ENCODE measurements around the gene HSPA1B.
"Not testable (repeated sequence)": the region's sequence is repeated elsewhere in the genome, so short reads cannot be mapped to it uniquely, and the experiment has no call there.

The HSPA1B gene

GRCh38 chr6:31860349-31860748 lies 32.8 kb downstream of the HSPA1B start:
- DNase-seq: no peak

DNA sequence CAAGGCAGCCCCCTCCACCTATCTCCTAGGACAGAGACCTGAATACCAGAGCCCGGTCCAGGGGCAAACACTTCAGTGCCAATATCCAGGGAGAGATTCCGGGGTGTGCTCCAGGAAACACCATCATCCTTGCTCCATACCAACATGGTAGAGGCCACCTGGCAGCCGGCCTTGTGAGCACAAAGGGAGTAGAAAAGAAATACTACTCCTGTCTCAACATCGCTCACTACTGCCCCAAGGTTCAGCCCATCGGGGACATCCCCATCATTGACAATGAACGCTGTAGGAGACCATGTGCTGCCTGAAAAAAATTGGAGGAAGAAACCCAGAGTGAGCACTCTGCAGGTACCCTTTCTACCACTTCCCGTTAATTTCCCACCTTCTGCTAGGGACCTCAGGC lies 33.6 kb downstream of the HSPA1B start:
- DNase-seq: no peak

- no peak for DNase-seq
These were observed 34.4 kb downstream of the HSPA1B start for GRCh38 chr6:31861919-31862343.

GRCh38 chr6:31862344-31863235 lies 35.1 kb downstream of the HSPA1B start, which contains the start of gene NEU1:
TSS of gene NEU1 (minus strand) at chr6:31862821. CDS start at chr6:31862776, 45 bp downstream.
- peak; percentile 100 for DNase-seq

- DNase-seq: not testable (repeated sequence)
These were observed 36.6 kb downstream of the HSPA1B start for GRCh38 chr6:31864123-31864562.

GRCh38 chr6:31864818-31865204 lies 37.3 kb downstream of the HSPA1B start:
- DNase-seq: no peak

- no peak for DNase-seq
These were observed 37.9 kb downstream of the HSPA1B start for GRCh38 chr6:31865205-31866118.

GRCh38 chr6:31868658-31868971 lies 41.1 kb downstream of the HSPA1B start:
- not testable (repeated sequence) for DNase-seq

DNA sequence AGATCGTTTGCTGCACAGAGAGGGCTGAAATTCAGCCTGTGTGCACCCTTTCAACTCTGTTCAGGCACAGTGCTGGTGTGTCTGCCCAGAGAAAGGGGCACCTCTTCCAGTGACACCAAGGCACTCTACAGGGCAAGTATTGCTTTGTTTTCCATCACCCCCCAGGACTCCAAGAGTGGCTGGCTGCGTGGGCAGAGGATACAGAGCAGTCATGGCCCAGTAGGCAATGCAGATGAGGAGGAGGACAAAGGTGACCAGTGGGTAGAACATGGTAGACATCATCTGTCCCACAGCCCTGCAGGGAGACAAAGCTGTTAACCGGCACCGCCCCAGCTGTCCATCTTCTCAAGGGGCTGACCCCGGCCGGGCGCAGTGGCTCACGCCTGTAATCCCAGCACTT lies 41.8 kb downstream of the HSPA1B start:
- no peak for DNase-seq

- no peak for DNase-seq
These were observed 42.9 kb downstream of the HSPA1B start for GRCh38 chr6:31870385-31870921.

GRCh38 chr6:31871046-31871659 lies 43.6 kb downstream of the HSPA1B start:
- DNase-seq: no peak

- no peak for DNase-seq
These were observed 46.6 kb downstream of the HSPA1B start for GRCh38 chr6:31874084-31874670.

DNA sequence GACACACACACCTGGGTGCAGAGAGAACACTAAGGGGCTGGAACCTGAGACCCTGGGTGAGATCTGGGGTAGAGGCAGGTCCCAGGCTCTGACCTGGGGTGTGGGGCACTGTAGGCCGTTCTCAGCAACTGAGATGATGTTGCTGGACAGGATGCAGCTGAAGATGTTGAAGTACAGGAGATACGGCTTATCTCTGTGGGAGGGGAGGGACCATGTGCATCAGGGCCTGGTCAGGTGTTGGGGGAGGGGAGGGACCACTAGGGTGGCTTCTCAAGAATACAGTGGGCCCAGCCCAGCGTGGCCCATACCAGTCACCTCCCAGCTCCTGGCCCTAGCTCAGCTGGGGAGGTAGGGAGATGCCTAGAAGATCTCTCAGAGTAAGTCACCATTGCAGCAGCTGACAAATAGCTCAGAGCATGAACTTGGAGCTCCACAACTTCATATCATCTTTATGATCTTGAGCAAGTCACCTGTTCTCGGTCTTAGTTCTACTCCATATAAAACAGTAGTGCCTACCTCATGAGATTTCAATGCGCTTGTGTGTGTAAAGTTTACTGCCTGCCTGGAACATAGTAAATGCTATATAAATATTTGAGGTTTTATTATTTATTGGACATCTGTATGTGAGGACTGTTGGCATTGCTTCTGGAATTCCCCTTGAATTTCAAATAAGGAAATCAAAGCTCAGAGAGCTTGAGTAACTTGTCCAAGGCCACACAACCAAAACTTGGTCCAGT lies 47.5 kb downstream of the HSPA1B start:
- no peak for DNase-seq

DNA sequence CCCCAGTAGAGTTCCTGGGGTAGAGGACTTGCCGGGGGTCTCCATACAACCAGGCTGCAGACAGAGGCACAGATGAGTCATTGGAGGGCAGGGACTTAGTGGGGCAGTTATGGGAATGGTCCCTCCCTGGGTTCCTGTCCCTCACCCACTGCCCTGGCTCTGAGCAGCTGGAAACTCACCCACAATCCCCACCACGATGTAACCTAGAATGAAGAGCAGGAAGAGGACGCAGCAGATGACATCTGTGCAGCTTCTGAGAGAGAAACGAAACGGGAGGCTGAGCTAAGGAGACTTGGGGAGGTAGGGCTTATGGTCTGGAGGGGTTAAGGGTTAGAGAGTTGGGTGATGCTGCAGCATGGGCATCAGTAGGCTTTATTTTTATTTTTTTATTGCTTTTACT lies 48.3 kb downstream of the HSPA1B start:
- no peak for DNase-seq

GRCh38 chr6:31876357-31876756 lies 48.8 kb downstream of the HSPA1B start:
- DNase-seq: no peak

DNA sequence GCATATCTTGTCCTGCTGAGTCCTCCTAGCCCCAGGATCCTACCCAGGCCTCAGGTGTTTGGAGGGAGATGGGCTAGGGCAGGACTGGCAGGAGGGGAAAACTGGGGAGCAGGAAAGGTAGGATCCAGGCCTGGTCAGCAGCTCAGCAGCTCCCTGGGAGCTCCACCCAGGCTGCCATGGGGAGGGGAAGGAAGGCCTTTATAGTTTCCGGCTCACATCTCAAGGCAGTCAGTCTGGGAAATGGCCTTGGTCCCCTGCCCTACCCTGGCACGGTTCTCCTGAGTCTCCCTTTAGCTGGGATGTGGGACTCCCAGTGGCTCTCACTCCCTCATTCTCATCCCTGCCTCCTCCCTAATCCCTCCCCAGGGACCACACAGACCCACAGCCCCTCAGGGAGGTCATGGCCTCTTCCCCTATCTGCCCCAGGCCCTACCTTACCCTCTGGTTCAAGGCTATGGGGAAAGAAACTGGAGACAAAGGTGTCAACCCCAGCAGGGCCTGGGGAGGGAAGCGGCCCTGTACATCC lies 49.6 kb downstream of the HSPA1B start:
- no peak for DNase-seq

DNA sequence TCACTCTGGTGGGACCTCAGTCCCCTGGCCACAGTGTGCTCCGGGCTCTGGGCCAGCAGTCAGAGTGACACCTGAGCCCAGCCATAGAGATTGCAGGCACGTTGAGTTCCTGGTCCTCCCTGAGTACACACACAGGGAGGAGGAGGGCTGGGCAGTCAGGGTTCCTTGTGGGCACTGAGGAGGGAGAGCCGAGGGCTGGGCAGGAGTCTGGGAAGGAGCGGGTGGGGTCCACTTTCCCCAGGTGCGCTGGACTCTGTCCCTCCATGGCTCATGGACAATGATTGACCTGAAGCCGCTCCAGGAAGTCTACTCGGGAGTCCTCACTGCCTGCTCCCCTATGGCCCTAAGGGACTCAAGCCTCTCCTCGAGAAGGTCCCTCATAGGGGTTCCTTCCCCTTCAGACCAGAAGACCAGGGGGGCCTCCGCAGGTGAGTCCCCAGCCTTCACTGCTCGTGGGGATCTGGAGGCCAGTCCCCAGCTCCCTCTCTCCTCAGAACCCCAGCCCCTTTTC lies 50.2 kb downstream of the HSPA1B start:
- no peak for DNase-seq

DNA sequence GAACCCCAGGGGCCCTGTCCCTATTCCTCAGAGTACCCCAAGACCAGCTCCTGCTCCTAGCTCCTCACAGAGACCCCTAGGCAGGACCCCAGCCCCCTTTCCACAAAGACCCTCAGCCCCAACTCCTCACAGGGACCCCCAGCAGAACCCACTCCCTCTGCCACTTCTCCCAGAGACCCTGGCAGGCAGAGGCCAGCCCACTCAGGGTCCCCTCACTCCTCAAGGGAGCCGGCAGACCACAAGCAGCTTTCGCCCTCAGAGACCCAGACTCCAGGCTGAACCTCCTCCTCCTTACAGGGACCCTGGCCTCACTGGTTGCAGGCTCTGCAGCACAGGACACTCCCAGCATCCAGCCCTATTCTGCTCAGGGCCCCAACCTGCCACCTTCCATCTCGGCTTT lies 50.7 kb downstream of the HSPA1B start:
- no peak for DNase-seq

DNA sequence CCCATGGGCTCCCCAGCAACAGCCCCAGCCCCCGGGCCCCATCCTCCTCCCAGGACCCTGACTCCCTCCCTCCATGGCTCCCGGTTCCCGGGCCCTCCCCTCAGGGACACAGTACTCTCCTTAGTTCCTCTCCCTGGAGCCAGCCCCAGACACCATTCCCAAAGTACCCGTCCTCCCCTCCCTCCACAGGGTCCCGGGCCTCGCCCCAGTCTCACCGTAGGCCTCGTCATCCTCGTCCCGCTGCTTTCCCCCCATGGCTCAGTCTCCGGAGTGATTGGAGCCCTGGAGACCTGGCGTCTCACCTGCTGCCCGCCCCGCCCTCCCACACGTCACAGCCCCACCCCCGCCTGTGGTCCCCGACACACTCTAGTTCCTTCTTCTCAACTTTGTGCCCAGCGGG lies 51.2 kb downstream of the HSPA1B start, which contains the start of gene SLC44A4:
SLC44A4 (minus strand) TSS at position 272 of the 400 bp plus-strand sequence; CDS start at position 255, 17 bp downstream.
- no peak for DNase-seq

- DNase-seq: no peak
These were observed 51.6 kb downstream of the HSPA1B start for GRCh38 chr6:31879143-31879542.

Data from CD4-positive, alpha-beta T cell treated with Interleukin-12 subunit alpha and Interleukin-12 subunit beta, for 1 hour (primary cell).